IPS-15b (cell line): ENCODE results near the gene MNT.
A peak's percentile ranks its signal among the peaks of the same experiment; 100 is the strongest.

ENCODE experiments used
- H3K27me3 ChIP-seq: one replicate; pipeline ENCODE4 v1.6.1; 2013; ENCODE audit warnings: low read length; ENCODE audit not compliant: control insufficient read depth, insufficient read depth
- H3K36me3 ChIP-seq: one replicate; pipeline ENCODE4 v1.6.1; 2013; ENCODE audit warnings: low read length; ENCODE audit not compliant: control insufficient read depth, insufficient read depth
- H3K4me1 ChIP-seq: one replicate; pipeline ENCODE4 v1.6.1; 2013; ENCODE audit warnings: mild to moderate bottlenecking, low read length; ENCODE audit not compliant: control insufficient read depth, insufficient read depth
- H3K4me3 ChIP-seq: one replicate; pipeline ENCODE4 v1.5.1; 2013; ENCODE audit warnings: low read depth, low read length
- H3K9ac ChIP-seq: one replicate; pipeline ENCODE4 v1.6.1; 2013; ENCODE audit warnings: low read depth, mild to moderate bottlenecking, low read length
- H3K9me3 ChIP-seq: one replicate; pipeline ENCODE4 v1.6.1; 2013; ENCODE audit warnings: mild to moderate bottlenecking, low read length; ENCODE audit not compliant: control insufficient read depth, insufficient read depth

The MNT gene

GRCh38 chr17:2363318-2363717 lies 37.5 kb downstream of the MNT start:
- H3K36me3 ChIP-seq = peaks cover 36% of the 10 kb centered on the region
- no peak overlapping the region for H3K9ac ChIP-seq
- no peaks in the 10 kb centered on the region for H3K4me1 ChIP-seq
- no peaks in the 10 kb centered on the region for H3K27me3 ChIP-seq
- no peaks in the 10 kb centered on the region for H3K9me3 ChIP-seq
- H3K4me3 ChIP-seq = no peak overlapping the region

- Histone ChIP-seq H3K9me3 (no peaks in the 10 kb centered on the region), H3K4me1 (no peaks in the 10 kb centered on the region), H3K36me3 (peaks cover 34% of the 10 kb centered on the region), H3K9ac (no peak overlapping the region), H3K4me3 (no peak overlapping the region), H3K27me3 (no peaks in the 10 kb centered on the region)
Measured at GRCh38 chr17:2362881-2363280, 38.0 kb downstream of the MNT start.

- Histone ChIP-seq H3K36me3 (peaks cover 32% of the 10 kb centered on the region), H3K27me3 (no peaks in the 10 kb centered on the region), H3K9ac (no peak overlapping the region), H3K4me1 (no peaks in the 10 kb centered on the region), H3K4me3 (no peak overlapping the region), H3K9me3 (no peaks in the 10 kb centered on the region)
Measured at GRCh38 chr17:2362416-2362815, 38.4 kb downstream of the MNT start.

- H3K4me1 ChIP-seq = no peaks in the 10 kb centered on the region
- no peaks in the 10 kb centered on the region for H3K9me3 ChIP-seq
- no peaks in the 10 kb centered on the region for H3K27me3 ChIP-seq
- no peak overlapping the region for H3K9ac ChIP-seq
- H3K4me3 ChIP-seq = no peak overlapping the region
- peaks cover 32% of the 10 kb centered on the region for H3K36me3 ChIP-seq
Measured at GRCh38 chr17:2362016-2362415, 38.8 kb downstream of the MNT start.

- Histone ChIP-seq H3K4me1 (no peaks in the 10 kb centered on the region), H3K9ac (no peak overlapping the region), H3K36me3 (peaks cover 28% of the 10 kb centered on the region), H3K4me3 (no peak overlapping the region), H3K9me3 (no peaks in the 10 kb centered on the region), H3K27me3 (no peaks in the 10 kb centered on the region)
Measured at GRCh38 chr17:2361010-2361760, 39.7 kb downstream of the MNT start.

GRCh38 chr17:2357931-2358434 lies 42.9 kb downstream of the MNT start:
- Histone ChIP-seq H3K36me3 (peaks cover 8% of the 10 kb centered on the region), H3K9me3 (no peaks in the 10 kb centered on the region), H3K9ac (no peak overlapping the region), H3K27me3 (no peaks in the 10 kb centered on the region), H3K4me3 (no peak overlapping the region), H3K4me1 (no peaks in the 10 kb centered on the region)

- Histone ChIP-seq H3K4me3 (no peak overlapping the region), H3K9ac (no peak overlapping the region), H3K9me3 (no peaks in the 10 kb centered on the region), H3K27me3 (no peaks in the 10 kb centered on the region), H3K4me1 (no peaks in the 10 kb centered on the region), H3K36me3 (peaks cover 5% of the 10 kb centered on the region)
Measured at GRCh38 chr17:2357237-2357636, 43.6 kb downstream of the MNT start.

GRCh38 chr17:2354311-2354710 lies 46.5 kb downstream of the MNT start:
- H3K36me3 ChIP-seq = no peaks in the 10 kb centered on the region
- H3K4me3 ChIP-seq = no peak overlapping the region
- H3K27me3 ChIP-seq = no peaks in the 10 kb centered on the region
- no peaks in the 10 kb centered on the region for H3K9me3 ChIP-seq
- H3K4me1 ChIP-seq = no peaks in the 10 kb centered on the region
- H3K9ac ChIP-seq = no peak overlapping the region

- H3K9me3 ChIP-seq = no peaks in the 10 kb centered on the region
- no peaks in the 10 kb centered on the region for H3K36me3 ChIP-seq
- H3K9ac ChIP-seq = no peak overlapping the region
- H3K4me1 ChIP-seq = peaks cover 7% of the 10 kb centered on the region
- no peak overlapping the region for H3K4me3 ChIP-seq
- no peaks in the 10 kb centered on the region for H3K27me3 ChIP-seq
Measured at GRCh38 chr17:2351269-2351668, 49.6 kb downstream of the MNT start.

GRCh38 chr17:2347805-2348685 lies 52.8 kb downstream of the MNT start:
- Histone ChIP-seq H3K4me1 (peaks cover 7% of the 10 kb centered on the region), H3K9me3 (no peaks in the 10 kb centered on the region), H3K9ac (peak overlapping the region; percentile 61), H3K27me3 (no peaks in the 10 kb centered on the region), H3K36me3 (peaks cover 3% of the 10 kb centered on the region), H3K4me3 (peak overlapping the region; percentile 39)

GRCh38 chr17:2346475-2346874 lies 54.4 kb downstream of the MNT start:
- no peaks in the 10 kb centered on the region for H3K27me3 ChIP-seq
- H3K4me1 ChIP-seq = peaks cover 7% of the 10 kb centered on the region
- no peaks in the 10 kb centered on the region for H3K9me3 ChIP-seq
- H3K9ac ChIP-seq = no peak overlapping the region
- no peak overlapping the region for H3K4me3 ChIP-seq
- H3K36me3 ChIP-seq = peaks cover 3% of the 10 kb centered on the region

GRCh38 chr17:2344528-2344927 lies 56.3 kb downstream of the MNT start:
- no peak overlapping the region for H3K9ac ChIP-seq
- no peaks in the 10 kb centered on the region for H3K9me3 ChIP-seq
- H3K4me3 ChIP-seq = no peak overlapping the region
- H3K27me3 ChIP-seq = no peaks in the 10 kb centered on the region
- H3K36me3 ChIP-seq = peaks cover 3% of the 10 kb centered on the region
- H3K4me1 ChIP-seq = peaks cover 7% of the 10 kb centered on the region
